WTC11 (cell line): ENCODE measurements around the gene SH2D3C. TPM values are rescaled to one million over a fixed set of nuclear protein-coding genes. Genes with fewer than 3 reads are reported as not detected.

Experiments
- ATAC-seq: fragments of 200-7000 bp; cut with Tn5 transposase; 2 replicates; pipeline ENCODE4 v1.10.0; 2021; ENCODE audit warnings: mild to moderate bottlenecking, moderate library complexity
- CTCF ChIA-PET: fragments of 300-600 bp; sonication (Branson Sonifier 250); formaldehyde crosslinking; loops from one replicate; lab custom pipeline; 2021; ENCODE audit warnings: antibody characterized with exemption; lab: Charles Lee
- POLR2A ChIA-PET: fragments of 350-600 bp; sonication (Branson Sonifier 250); formaldehyde crosslinking; loops from one replicate; lab custom pipeline; 2021; ENCODE audit warnings: antibody characterized with exemption; lab: Charles Lee
- DNase-seq: peaks from one replicate; pipeline ENCODE4 v3.0.0; 2021; ENCODE audit warnings: low spot score
- H3K27ac Mint-ChIP-seq: 2 replicates; pipeline ENCODE4 v1.8.0; 2021; ENCODE audit warnings: mixed read lengths
- H3K27me3 Mint-ChIP-seq: 2 replicates; pipeline ENCODE4 v1.8.0; 2021; ENCODE audit warnings: low read depth, mild to moderate bottlenecking, moderate library complexity, mixed read lengths
- H3K36me3 Mint-ChIP-seq: 2 replicates; pipeline ENCODE4 v1.8.0; 2021; ENCODE audit warnings: mixed read lengths
- H3K4me1 Mint-ChIP-seq: 2 replicates; pipeline ENCODE4 v1.8.0; 2022; ENCODE audit warnings: mixed read lengths
- H3K4me3 Mint-ChIP-seq: 2 replicates; pipeline ENCODE4 v1.8.0; 2021; ENCODE audit warnings: mild to moderate bottlenecking, moderate library complexity, mixed read lengths
- H3K9me3 Mint-ChIP-seq: 2 replicates; pipeline ENCODE4 v1.8.0; 2021; ENCODE audit warnings: mixed read lengths
- CREM ChIP-seq: sonication (generic); formaldehyde crosslinking; IDR thresholded peaks from 2 replicates; pipeline ENCODE4 v1.8.1; 2022; ENCODE audit warnings: mild to moderate bottlenecking, missing genetic modification reagents, moderate library complexity
- FOXK1 ChIP-seq: sonication (generic); formaldehyde crosslinking; IDR thresholded peaks from 2 replicates; pipeline ENCODE4 v1.8.0; 2022; ENCODE audit warnings: mild to moderate bottlenecking, moderate library complexity, missing genetic modification reagents
- FOXP1 ChIP-seq: sonication (generic); formaldehyde crosslinking; IDR thresholded peaks from 2 replicates; pipeline ENCODE4 v1.8.0; 2022; ENCODE audit warnings: missing genetic modification reagents, mild to moderate bottlenecking, moderate library complexity, borderline replicate concordance
- GRHL2 ChIP-seq: fragments of 250-450 bp; sonication (Bioruptor Pico); IDR thresholded peaks from 2 replicates; pipeline ENCODE4 v1.8.0; 2022; ENCODE audit warnings: mild to moderate bottlenecking, moderate library complexity; ENCODE audit not compliant: insufficient replicate concordance, severe bottlenecking
- TEAD1 ChIP-seq: sonication (generic); formaldehyde crosslinking; IDR thresholded peaks from 2 replicates; pipeline ENCODE4 v1.8.0; 2022; ENCODE audit warnings: mild to moderate bottlenecking, missing genetic modification reagents
- TP53 ChIP-seq: sonication (generic); formaldehyde crosslinking; IDR thresholded peaks from 2 replicates; pipeline ENCODE4 v1.8.1; 2023; ENCODE audit warnings: mild to moderate bottlenecking, missing genetic modification reagents
- ZNF219 ChIP-seq: sonication (generic); formaldehyde crosslinking; IDR thresholded peaks from 2 replicates; pipeline ENCODE4 v1.8.0; 2023; ENCODE audit warnings: missing genetic modification reagents, mild to moderate bottlenecking, borderline replicate concordance
- ZNF423 ChIP-seq: fragments of 250-450 bp; sonication (Bioruptor Pico); IDR thresholded peaks from 2 replicates; pipeline ENCODE4 v2.1.2; 2022; ENCODE audit warnings: mild to moderate bottlenecking, moderate library complexity
- total RNA-seq: library from RNA; stranded (reverse); gene quantifications from 3 replicates; pipeline ENCODE4 v1.2.3, GENCODE V29; 2021
- TF ChIP-seq, protein P1 (sequence below): fragments of 200-600 bp; IDR thresholded peaks from 2 replicates; pipeline ENCODE4 v1.8.0; 2022; ENCODE audit warnings: antibody characterized with exemption
- TF ChIP-seq, protein P2 (sequence below): sonication (generic); formaldehyde crosslinking; IDR thresholded peaks from 2 replicates; pipeline ENCODE4 v1.8.1; 2022; ENCODE audit warnings: low read depth, missing genetic modification reagents, borderline replicate concordance
- TF ChIP-seq, protein P3 (sequence below): sonication (generic); formaldehyde crosslinking; IDR thresholded peaks from 2 replicates; pipeline ENCODE4 v1.8.1; 2022; ENCODE audit warnings: mild to moderate bottlenecking, moderate library complexity, missing genetic modification reagents
- TF ChIP-seq, protein P4 (sequence below): fragments of 250-450 bp; sonication (Bioruptor Pico); IDR thresholded peaks from 2 replicates; pipeline ENCODE4 v2.1.2; 2022; ENCODE audit warnings: mild to moderate bottlenecking, moderate library complexity
- TF ChIP-seq, protein P5 (sequence below): sonication (generic); formaldehyde crosslinking; IDR thresholded peaks from 2 replicates; pipeline ENCODE4 v1.8.0; 2022; ENCODE audit warnings: mild to moderate bottlenecking, missing genetic modification reagents
- TF ChIP-seq, protein P6 (sequence below): sonication (generic); formaldehyde crosslinking; conservative IDR thresholded peaks from 2 replicates; pipeline ENCODE4 v1.8.1; 2022; ENCODE audit warnings: mild to moderate bottlenecking, missing genetic modification reagents
- TF ChIP-seq, protein P7 (sequence below): sonication (generic); formaldehyde crosslinking; IDR thresholded peaks from 2 replicates; pipeline ENCODE4 v1.8.0; 2022; ENCODE audit warnings: mild to moderate bottlenecking, missing genetic modification reagents

Gene SH2D3C
- total RNA-seq, 1 experiment from 2014 or later, result 5.4 TPM

DNA sequence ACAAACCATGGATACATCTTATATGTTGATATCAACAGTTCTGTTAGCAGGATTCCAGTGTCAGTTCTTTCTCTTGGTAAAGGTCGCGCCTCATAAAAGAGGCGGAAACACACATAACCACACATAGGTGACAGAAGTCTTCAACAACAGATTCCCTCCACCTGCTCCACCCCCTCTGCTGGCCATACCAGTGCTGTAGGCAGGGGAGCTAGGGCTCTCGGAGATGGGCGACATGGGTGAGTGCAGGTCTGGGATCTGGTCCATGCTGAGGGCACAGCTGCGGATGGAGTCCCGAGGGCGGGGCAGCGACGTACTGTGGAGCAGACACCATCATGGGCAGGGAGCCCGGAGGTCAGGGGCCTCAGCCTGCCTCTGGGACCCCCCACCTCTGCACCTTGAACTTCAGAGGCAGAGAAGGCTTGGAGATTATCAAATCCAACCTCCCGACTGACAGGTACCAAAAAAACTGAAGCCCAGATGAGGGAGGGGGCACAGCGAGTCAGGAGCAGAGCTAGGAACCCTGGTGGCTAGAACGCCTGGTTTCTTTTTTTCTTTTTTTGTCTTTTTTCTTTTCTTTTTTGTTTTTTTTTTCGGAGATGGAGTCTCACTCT lies 31.4 kb downstream of the SH2D3C start (continued):
- TF ChIP-seq, protein P1, sequence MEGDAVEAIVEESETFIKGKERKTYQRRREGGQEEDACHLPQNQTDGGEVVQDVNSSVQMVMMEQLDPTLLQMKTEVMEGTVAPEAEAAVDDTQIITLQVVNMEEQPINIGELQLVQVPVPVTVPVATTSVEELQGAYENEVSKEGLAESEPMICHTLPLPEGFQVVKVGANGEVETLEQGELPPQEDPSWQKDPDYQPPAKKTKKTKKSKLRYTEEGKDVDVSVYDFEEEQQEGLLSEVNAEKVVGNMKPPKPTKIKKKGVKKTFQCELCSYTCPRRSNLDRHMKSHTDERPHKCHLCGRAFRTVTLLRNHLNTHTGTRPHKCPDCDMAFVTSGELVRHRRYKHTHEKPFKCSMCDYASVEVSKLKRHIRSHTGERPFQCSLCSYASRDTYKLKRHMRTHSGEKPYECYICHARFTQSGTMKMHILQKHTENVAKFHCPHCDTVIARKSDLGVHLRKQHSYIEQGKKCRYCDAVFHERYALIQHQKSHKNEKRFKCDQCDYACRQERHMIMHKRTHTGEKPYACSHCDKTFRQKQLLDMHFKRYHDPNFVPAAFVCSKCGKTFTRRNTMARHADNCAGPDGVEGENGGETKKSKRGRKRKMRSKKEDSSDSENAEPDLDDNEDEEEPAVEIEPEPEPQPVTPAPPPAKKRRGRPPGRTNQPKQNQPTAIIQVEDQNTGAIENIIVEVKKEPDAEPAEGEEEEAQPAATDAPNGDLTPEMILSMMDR, result no peak
- TF ChIP-seq, protein P2, sequence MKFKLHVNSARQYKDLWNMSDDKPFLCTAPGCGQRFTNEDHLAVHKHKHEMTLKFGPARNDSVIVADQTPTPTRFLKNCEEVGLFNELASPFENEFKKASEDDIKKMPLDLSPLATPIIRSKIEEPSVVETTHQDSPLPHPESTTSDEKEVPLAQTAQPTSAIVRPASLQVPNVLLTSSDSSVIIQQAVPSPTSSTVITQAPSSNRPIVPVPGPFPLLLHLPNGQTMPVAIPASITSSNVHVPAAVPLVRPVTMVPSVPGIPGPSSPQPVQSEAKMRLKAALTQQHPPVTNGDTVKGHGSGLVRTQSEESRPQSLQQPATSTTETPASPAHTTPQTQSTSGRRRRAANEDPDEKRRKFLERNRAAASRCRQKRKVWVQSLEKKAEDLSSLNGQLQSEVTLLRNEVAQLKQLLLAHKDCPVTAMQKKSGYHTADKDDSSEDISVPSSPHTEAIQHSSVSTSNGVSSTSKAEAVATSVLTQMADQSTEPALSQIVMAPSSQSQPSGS (CRISPR knock-in tag), result no peak
- TF ChIP-seq, protein P3, sequence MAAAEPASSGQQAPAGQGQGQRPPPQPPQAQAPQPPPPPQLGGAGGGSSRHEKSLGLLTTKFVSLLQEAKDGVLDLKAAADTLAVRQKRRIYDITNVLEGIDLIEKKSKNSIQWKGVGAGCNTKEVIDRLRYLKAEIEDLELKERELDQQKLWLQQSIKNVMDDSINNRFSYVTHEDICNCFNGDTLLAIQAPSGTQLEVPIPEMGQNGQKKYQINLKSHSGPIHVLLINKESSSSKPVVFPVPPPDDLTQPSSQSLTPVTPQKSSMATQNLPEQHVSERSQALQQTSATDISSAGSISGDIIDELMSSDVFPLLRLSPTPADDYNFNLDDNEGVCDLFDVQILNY (CRISPR knock-in tag), result no peak
- TF ChIP-seq, protein P4, sequence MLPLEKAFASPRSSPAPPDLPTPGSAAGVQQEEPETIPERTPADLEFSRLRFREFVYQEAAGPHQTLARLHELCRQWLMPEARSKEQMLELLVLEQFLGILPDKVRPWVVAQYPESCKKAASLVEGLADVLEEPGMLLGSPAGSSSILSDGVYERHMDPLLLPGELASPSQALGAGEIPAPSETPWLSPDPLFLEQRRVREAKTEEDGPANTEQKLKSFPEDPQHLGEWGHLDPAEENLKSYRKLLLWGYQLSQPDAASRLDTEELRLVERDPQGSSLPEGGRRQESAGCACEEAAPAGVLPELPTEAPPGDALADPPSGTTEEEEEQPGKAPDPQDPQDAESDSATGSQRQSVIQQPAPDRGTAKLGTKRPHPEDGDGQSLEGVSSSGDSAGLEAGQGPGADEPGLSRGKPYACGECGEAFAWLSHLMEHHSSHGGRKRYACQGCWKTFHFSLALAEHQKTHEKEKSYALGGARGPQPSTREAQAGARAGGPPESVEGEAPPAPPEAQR (CRISPR knock-in tag), result no peak
- TF ChIP-seq, all 79 proteins: peak for 0

DNA sequence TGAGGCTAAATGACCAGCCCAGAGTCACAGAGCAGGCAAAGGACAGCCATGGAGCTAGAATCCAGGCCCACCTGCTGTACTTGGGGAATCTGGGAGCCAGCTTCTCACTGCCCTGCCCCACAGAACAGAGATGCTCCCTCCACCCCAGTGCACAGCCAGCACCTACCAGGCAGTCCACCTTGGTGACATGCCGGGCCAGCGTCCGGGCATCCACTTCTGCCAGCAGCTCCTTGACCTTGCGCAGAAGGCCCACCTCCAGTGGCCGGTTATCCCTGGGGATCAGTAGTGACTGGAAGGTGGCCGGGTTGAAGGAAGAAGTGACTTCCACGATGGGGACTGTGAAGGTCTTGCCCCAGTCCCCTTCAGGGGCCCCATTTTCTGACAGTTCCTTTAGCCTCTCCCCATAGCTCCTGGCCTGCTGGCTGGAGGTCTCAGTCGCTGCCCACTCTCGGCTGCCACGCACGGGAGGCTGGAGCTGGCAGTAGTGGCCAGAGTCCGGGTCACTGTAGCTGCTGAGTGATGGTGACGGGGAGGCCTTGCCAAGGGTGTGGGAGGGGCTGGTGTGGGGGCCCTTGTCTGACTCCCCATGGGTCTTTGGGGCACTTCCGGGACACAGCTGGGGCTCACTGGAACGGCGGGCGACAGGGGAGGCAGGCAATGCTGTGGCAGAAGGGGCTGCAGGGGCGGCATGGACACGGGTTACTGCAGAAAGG lies 33.9 kb downstream of the SH2D3C start:
- ChIA-PET CTCF (interaction anchor here (0.6 to 2.5 kb wide), 9 partner anchors 10 to 330 kb away, joined by 3 to 11 read pairs (median 4); partner anchors contain the start of gene TOR2A), POLR2A (interaction anchor here (0.7 kb wide), 1 partner anchor 234 kb away, joined by 4 read pairs; no protein-coding TSS in a partner anchor)
- H3K27ac Mint-ChIP-seq, result no peak overlapping the region
- TF ChIP-seq FOXP1 (CRISPR knock-in tag), result no peak
- TF ChIP-seq, protein P2 (CRISPR knock-in tag), result no peak
- no peak for TF ChIP-seq FOXK1
- TF ChIP-seq, protein P4 (CRISPR knock-in tag), result no peak
- no peak for TF ChIP-seq GRHL2
- TF ChIP-seq, protein P5, sequence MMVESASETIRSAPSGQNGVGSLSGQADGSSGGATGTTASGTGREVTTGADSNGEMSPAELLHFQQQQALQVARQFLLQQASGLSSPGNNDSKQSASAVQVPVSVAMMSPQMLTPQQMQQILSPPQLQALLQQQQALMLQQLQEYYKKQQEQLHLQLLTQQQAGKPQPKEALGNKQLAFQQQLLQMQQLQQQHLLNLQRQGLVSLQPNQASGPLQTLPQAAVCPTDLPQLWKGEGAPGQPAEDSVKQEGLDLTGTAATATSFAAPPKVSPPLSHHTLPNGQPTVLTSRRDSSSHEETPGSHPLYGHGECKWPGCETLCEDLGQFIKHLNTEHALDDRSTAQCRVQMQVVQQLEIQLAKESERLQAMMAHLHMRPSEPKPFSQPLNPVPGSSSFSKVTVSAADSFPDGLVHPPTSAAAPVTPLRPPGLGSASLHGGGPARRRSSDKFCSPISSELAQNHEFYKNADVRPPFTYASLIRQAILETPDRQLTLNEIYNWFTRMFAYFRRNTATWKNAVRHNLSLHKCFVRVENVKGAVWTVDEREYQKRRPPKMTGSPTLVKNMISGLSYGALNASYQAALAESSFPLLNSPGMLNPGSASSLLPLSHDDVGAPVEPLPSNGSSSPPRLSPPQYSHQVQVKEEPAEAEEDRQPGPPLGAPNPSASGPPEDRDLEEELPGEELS (CRISPR knock-in tag), result no peak
- TF ChIP-seq, protein P6, sequence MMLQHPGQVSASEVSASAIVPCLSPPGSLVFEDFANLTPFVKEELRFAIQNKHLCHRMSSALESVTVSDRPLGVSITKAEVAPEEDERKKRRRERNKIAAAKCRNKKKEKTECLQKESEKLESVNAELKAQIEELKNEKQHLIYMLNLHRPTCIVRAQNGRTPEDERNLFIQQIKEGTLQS (CRISPR knock-in tag), result no peak
- no peak for TF ChIP-seq ZNF219 (CRISPR knock-in tag)
- no peak for TF ChIP-seq TP53 (CRISPR knock-in tag)
- no peak for TF ChIP-seq TEAD1 (CRISPR knock-in tag)
- no peak for TF ChIP-seq ZNF423 (CRISPR knock-in tag)
- TF ChIP-seq CREM (CRISPR knock-in tag), result no peak
- TF ChIP-seq, protein P7, sequence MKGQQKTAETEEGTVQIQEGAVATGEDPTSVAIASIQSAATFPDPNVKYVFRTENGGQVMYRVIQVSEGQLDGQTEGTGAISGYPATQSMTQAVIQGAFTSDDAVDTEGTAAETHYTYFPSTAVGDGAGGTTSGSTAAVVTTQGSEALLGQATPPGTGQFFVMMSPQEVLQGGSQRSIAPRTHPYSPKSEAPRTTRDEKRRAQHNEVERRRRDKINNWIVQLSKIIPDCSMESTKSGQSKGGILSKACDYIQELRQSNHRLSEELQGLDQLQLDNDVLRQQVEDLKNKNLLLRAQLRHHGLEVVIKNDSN, result no peak
- peaks cover 6% of the 10 kb centered on the region for H3K4me1 Mint-ChIP-seq
- H3K27me3 Mint-ChIP-seq, result peaks cover 11% of the 10 kb centered on the region
- H3K4me3 Mint-ChIP-seq, result no peak overlapping the region
- ATAC-seq (no peak), DNase-seq (no peak)
- H3K9me3 Mint-ChIP-seq, result no peaks in the 10 kb centered on the region
- H3K36me3 Mint-ChIP-seq, result no peaks in the 10 kb centered on the region
